Stimulated activated naive CD8-positive, alpha-beta T cell treated with anti-CD3 and anti-CD28 coated beads, Interleukin-15, Interleukin-2, amounts not matched to agents 100 ng/mL and 50 ng/mL, for 24 hours (primary cell): ENCODE measurements around the gene ATXN7L3B.
"Not testable (repeated sequence)": the region's sequence is repeated elsewhere in the genome, so short reads cannot be mapped to it uniquely, and the experiment has no call there.

ENCODE experiments used
- H3K27ac Mint-ChIP-seq: one replicate; pipeline ENCODE4 v1.8.0; 2021; ENCODE audit warnings: mild to moderate bottlenecking, mixed read lengths
- H3K27me3 Mint-ChIP-seq: one replicate; pipeline ENCODE4 v1.8.0; 2021; ENCODE audit warnings: mixed read lengths
- H3K36me3 Mint-ChIP-seq: one replicate; pipeline ENCODE4 v1.8.0; 2021; ENCODE audit warnings: low read depth, mixed read lengths
- H3K4me1 Mint-ChIP-seq: one replicate; pipeline ENCODE4 v1.8.0; 2021; ENCODE audit warnings: low read depth, mixed read lengths
- H3K4me3 Mint-ChIP-seq: one replicate; pipeline ENCODE4 v1.8.0; 2021; ENCODE audit warnings: mild to moderate bottlenecking, mixed read lengths
- H3K9me3 Mint-ChIP-seq: one replicate; pipeline ENCODE4 v1.8.0; 2021; ENCODE audit warnings: mixed read lengths

Gene ATXN7L3B, protein sequence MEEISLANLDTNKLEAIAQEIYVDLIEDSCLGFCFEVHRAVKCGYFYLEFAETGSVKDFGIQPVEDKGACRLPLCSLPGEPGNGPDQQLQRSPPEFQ

DNA sequence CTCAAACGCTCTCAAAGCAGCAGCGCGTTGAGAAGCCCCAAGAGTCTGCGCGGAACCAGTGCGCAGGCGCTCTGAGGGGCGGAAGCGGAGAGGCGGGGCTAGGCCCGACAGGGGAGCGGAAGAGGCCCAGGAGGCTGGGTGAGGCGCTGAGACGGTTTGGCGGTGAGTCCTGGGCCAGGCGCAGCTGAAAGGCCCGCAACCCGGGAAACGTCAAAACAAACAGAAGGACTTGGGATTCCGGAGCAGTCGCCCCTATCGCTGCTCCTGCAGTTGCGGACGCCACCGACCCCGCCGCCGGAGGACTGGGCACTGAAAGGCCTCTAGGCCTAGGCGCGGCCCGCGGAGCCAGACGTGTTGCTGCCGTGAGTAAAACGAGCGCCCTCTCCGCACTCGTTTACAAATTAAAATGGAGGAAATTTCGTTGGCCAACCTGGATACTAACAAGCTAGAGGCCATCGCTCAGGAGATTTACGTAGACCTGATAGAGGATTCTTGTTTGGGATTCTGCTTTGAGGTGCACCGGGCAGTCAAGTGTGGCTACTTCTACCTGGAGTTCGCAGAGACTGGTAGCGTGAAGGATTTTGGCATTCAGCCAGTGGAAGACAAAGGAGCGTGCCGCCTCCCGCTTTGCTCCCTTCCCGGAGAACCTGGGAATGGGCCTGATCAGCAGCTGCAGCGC is at the start of gene ATXN7L3B:
Gene ATXN7L3B, plus strand, starts transcription at position 129 of the 679 bp plus-strand sequence. Its CDS starts 278 bp downstream, at position 407.
- Mint-ChIP-seq H3K9me3 (no peaks in the 10 kb centered on the region), H3K4me3 (peak within 1 kb of the TSS; percentile 97), H3K36me3 (peaks cover 52% of the 10 kb centered on the region), H3K27me3 (no peaks in the 10 kb centered on the region), H3K4me1 (peaks cover 56% of the 10 kb centered on the region), H3K27ac (peak within 1 kb of the TSS; percentile 98)

- Mint-ChIP-seq H3K4me1 (peaks cover 10% of the 10 kb centered on the region), H3K4me3 (no peak overlapping the region), H3K27ac (no peak overlapping the region), H3K9me3 (no peaks in the 10 kb centered on the region), H3K27me3 (peaks cover 5% of the 10 kb centered on the region), H3K36me3 (no peaks in the 10 kb centered on the region)
These were observed 49.5 kb upstream of the ATXN7L3B start for GRCh38 chr12:74488134-74488533.

GRCh38 chr12:74489543-74489942 is 48.1 kb upstream of the ATXN7L3B start:
- Mint-ChIP-seq H3K36me3 (no peaks in the 10 kb centered on the region), H3K27ac (no peak overlapping the region), H3K4me1 (peaks cover 10% of the 10 kb centered on the region), H3K27me3 (peaks cover 5% of the 10 kb centered on the region), H3K9me3 (no peaks in the 10 kb centered on the region), H3K4me3 (no peak overlapping the region)

DNA sequence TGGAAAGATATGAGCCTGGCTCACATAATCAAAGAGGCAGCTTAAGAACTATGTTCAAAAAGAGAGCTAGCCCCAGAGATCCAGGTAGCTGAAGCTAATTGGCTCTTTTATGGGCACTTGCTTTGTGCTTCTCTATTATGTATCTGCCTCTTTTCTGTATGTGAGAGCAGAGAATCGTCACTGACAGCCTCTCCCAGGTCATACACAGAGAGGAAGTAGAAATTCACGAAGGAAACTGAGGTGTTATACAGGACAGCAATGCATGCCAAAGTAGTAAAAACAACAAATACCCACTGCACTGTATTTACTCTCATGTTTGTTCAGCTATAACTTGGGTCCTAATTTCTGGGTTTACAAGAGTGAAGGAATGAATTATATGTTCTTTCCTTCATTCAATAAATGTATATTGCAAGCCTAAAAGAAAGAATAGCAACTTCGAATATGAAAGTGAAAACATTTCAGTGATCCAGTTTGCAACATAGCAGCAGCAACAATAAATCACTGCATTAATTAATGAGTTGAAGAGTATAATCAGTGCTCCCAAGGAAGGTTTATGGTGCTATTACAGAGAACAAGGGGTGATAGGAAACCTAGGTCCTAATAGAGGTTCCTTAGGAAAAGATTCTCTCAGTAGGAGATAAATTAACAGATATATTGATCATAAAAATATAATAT is 47.1 kb upstream of the ATXN7L3B start:
- Mint-ChIP-seq H3K9me3 (no peaks in the 10 kb centered on the region), H3K27ac (no peak overlapping the region), H3K4me3 (peak overlapping the region; percentile 51), H3K27me3 (peaks cover 4% of the 10 kb centered on the region), H3K4me1 (peaks cover 10% of the 10 kb centered on the region), H3K36me3 (no peaks in the 10 kb centered on the region)

GRCh38 chr12:74491374-74491773 is 46.3 kb upstream of the ATXN7L3B start:
- H3K4me1 Mint-ChIP-seq: peaks cover 10% of the 10 kb centered on the region
- H3K27me3 Mint-ChIP-seq: peaks cover 4% of the 10 kb centered on the region
- no peak overlapping the region for H3K4me3 Mint-ChIP-seq
- H3K36me3 Mint-ChIP-seq: no peaks in the 10 kb centered on the region
- H3K27ac Mint-ChIP-seq: no peak overlapping the region
- no peaks in the 10 kb centered on the region for H3K9me3 Mint-ChIP-seq

DNA sequence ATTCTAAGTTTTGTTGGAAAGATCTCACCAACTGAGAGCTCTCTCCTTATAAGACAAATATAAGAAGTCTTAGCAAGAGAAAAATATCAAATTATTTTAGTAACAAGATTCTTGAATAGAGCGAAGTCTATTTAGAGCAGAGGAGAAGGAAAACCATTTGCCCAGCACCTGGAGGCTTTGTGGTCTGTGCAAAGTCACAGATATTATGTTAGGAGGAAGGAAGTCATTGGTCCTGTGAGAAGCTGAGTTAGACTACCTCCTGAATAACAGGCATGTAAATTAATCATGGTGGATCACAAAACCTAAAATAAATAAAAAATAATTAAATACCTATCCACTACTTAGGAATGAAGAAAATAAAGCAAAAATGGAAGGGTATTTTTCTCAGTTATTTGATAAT is 38.4 kb upstream of the ATXN7L3B start:
- Mint-ChIP-seq H3K9me3 (no peaks in the 10 kb centered on the region), H3K4me3 (no peak overlapping the region), H3K4me1 (no peaks in the 10 kb centered on the region), H3K27me3 (peaks cover 8% of the 10 kb centered on the region), H3K36me3 (no peaks in the 10 kb centered on the region), H3K27ac (no peak overlapping the region)

DNA sequence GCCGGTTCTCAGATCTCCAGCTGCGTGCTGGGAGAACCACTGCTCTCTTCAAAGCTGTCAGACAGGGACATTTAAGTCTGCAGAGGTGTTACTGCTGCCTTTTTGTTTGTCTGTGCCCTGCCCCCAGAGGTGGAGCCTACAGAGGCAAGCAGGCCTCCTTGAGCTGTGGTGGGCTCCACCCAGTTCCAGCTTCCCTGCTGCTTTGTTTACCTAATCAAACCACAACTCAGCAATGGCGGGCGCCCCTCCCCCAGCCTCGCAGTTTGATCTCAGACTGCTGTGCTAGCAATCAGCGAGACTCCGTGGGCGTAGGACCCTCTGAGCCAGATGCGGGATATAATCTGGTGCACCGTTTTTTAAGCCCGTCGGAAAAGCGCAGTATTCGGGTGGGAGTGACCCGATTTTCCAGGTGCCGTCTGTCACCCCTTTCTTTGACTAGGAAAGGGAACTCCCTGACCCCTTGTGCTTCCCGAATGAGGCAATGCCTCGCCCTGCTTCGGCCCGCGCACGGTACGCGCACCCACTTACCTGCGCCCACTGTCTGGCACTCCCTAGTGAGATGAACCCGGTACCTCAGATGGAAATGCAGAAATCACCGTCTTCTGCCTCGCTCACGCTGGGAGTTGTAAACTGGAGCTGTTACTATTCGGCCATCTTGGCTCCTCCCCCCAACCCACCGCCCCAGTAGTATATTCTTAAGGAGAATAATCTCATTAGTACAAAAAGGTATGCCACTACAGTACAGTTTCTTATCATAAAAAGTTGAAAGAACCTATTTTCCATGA is 28.6 kb upstream of the ATXN7L3B start:
- not testable (repeated sequence) for H3K27me3 Mint-ChIP-seq, H3K4me3 Mint-ChIP-seq, H3K9me3 Mint-ChIP-seq, H3K4me1 Mint-ChIP-seq, H3K27ac Mint-ChIP-seq, H3K36me3 Mint-ChIP-seq

- peaks cover 9% of the 10 kb centered on the region for H3K27me3 Mint-ChIP-seq
- no peaks in the 10 kb centered on the region for H3K4me1 Mint-ChIP-seq
- no peaks in the 10 kb centered on the region for H3K36me3 Mint-ChIP-seq
- no peak overlapping the region for H3K4me3 Mint-ChIP-seq
- no peak overlapping the region for H3K27ac Mint-ChIP-seq
- H3K9me3 Mint-ChIP-seq: no peaks in the 10 kb centered on the region
These were observed 27.7 kb upstream of the ATXN7L3B start for GRCh38 chr12:74509886-74510285.

GRCh38 chr12:74514098-74514872 is 23.4 kb upstream of the ATXN7L3B start:
- Mint-ChIP-seq H3K36me3 (no peaks in the 10 kb centered on the region), H3K4me3 (no peak overlapping the region), H3K27ac (no peak overlapping the region), H3K9me3 (no peaks in the 10 kb centered on the region), H3K27me3 (peaks cover 9% of the 10 kb centered on the region), H3K4me1 (no peaks in the 10 kb centered on the region)

- Mint-ChIP-seq H3K4me1 (no peaks in the 10 kb centered on the region), H3K4me3 (no peak overlapping the region), H3K36me3 (no peaks in the 10 kb centered on the region), H3K27ac (no peak overlapping the region), H3K27me3 (peaks cover 9% of the 10 kb centered on the region), H3K9me3 (no peaks in the 10 kb centered on the region)
These were observed 21.8 kb upstream of the ATXN7L3B start for GRCh38 chr12:74515849-74516248.

DNA sequence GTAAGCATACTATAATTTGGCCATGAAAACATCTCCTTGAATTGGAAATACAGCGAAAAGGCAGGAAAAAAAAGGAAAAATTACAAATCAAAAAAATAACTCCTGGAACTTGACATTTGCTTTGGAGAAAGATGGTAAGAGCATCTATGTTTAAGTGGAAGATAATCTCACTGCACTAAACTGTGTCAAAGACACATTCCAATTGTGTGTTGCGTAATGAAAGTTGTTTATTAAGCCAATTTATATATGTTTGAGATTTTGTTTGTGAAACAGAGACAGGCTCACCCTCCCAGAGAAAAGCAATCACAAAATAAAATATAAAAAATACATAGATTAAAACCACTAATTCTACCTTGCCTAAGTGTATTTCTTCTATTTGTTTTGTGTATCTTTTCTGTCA is 11.1 kb upstream of the ATXN7L3B start:
- Mint-ChIP-seq H3K27me3 (peaks cover 31% of the 10 kb centered on the region), H3K4me1 (no peaks in the 10 kb centered on the region), H3K27ac (no peak overlapping the region), H3K9me3 (no peaks in the 10 kb centered on the region), H3K36me3 (no peaks in the 10 kb centered on the region), H3K4me3 (no peak overlapping the region)

DNA sequence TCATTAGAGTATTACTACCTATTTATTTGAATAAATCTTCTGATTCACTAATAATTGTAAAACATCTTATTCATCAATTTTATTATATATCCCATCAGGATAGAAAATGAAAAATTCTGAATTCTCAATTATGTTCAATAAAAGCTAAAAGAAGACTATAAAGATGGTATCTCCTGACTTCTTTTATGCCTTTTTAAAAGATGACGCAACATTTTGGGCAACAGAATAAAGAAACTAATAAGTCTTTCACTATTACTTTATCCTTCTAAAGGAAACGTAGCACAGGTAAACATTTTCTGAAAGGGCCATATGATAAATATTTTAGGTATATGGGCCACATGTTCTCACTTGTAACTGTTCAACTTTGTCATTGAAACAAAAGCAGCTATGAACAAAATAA is 10.1 kb upstream of the ATXN7L3B start:
- Mint-ChIP-seq H3K36me3 (no peaks in the 10 kb centered on the region), H3K4me3 (no peak overlapping the region), H3K27ac (no peak overlapping the region), H3K4me1 (no peaks in the 10 kb centered on the region), H3K27me3 (peaks cover 23% of the 10 kb centered on the region), H3K9me3 (no peaks in the 10 kb centered on the region)

DNA sequence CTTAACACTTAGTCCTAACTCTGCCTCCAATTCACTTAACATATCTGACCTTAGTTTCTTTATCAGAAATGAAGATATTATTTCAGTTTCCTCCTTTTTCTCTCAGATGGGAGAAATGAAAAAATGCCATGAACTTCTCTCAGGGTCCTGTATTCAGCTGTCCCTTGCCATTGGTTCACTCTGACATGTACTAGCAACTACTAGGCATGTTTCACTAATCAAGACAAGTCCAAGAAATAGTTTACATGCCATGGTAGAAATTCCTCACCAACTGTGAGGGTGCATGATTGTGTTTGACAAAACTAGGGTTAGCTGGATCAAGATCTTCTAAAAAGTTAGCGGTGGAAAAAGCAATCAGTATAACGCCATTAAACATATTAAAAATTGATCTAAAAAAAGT is 7.0 kb upstream of the ATXN7L3B start:
- H3K27ac Mint-ChIP-seq: no peak overlapping the region
- no peaks in the 10 kb centered on the region for H3K36me3 Mint-ChIP-seq
- peaks cover 8% of the 10 kb centered on the region for H3K27me3 Mint-ChIP-seq

GRCh38 chr12:74535536-74535935 is 2.1 kb upstream of the ATXN7L3B start:
- Mint-ChIP-seq H3K9me3 (no peaks in the 10 kb centered on the region), H3K4me1 (peaks cover 36% of the 10 kb centered on the region), H3K4me3 (no peak overlapping the region), H3K27me3 (no peaks in the 10 kb centered on the region), H3K36me3 (peaks cover 29% of the 10 kb centered on the region), H3K27ac (no peak overlapping the region)

More for the DNA sequence above, 7.0 kb upstream of the ATXN7L3B start:
- Mint-ChIP-seq H3K9me3 (no peaks in the 10 kb centered on the region), H3K4me3 (no peak overlapping the region), H3K4me1 (peaks cover 4% of the 10 kb centered on the region)
